Mesothelial cell of epicardium (in vitro differentiated cells): ENCODE measurements around the gene ACTR3C. TPM values are rescaled to one million over a fixed set of nuclear protein-coding genes. Genes with fewer than 3 reads are reported as not detected.

ENCODE experiments used
- total RNA-seq: library from RNA; stranded (reverse); gene quantifications from 3 replicates; pipeline ENCODE4 v1.2.1, GENCODE V29; 2021

The ACTR3C gene
- total RNA-seq, 1 donor from 2014 or later: 0.40 TPM

Other genes with a start within 250 kb of the ACTR3C start
- gene LRRC61, start 190 bp downstream of the ACTR3C start, total RNA-seq: 3.3 to 4.0 TPM (median 3.4 TPM) in 3 replicates
- 24.9 to 26.4 TPM (median 26.2 TPM) in 3 replicates for gene RARRES2, start 18.1 kb upstream of the ACTR3C start, total RNA-seq
- gene REPIN1, start 45.3 kb upstream of the ACTR3C start, total RNA-seq: 147 to 149 TPM (median 148 TPM) in 3 replicates
- gene ZNF775, start 55.8 kb upstream of the ACTR3C start, total RNA-seq: 13.3 to 14.9 TPM (median 14.8 TPM) in 3 replicates
- gene GIMAP8, start 127.1 kb upstream of the ACTR3C start, total RNA-seq: not detected in 3 replicates
- gene GIMAP7, start 191.3 kb upstream of the ACTR3C start, total RNA-seq: not detected in 3 replicates
- not detected in 3 replicates for gene GIMAP4, start 243.8 kb upstream of the ACTR3C start, total RNA-seq